ENCODE results near the gene UCN2. TPM values are rescaled to one million over a fixed set of nuclear protein-coding genes. Genes with fewer than 3 reads are reported as not detected.
A peak's percentile ranks its signal among the peaks of the same experiment; 100 is the strongest.

UCN2 gene
- total RNA-seq, 2 donors from 2014 or later = not detected

DNA sequence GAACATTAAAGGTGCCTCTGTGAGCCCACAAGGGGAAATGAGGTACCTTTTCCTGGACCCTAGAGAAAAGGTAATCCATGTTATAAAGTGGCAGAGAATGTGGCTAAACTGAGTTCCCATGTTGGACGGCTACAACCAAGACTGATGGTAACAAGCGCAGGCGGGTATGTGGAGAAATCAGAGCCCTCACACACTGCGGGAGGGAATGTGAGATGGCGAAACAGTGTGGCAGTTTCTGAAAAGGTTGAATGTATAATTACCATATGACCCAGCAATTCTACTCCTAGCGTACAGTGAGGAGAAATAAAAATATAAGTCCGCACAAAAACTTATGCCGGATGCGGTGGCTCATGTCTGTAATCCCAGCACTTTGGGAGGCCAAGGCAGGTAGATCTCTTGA is 35.5 kb downstream of the UCN2 start:
- Mint-ChIP-seq H3K4me1 (ENCODE audit: low read depth in 2 of 2) (no peaks in the 10 kb centered on the region), H3K27me3 (no peaks in the 10 kb centered on the region), H3K27ac (no peak overlapping the region), H3K4me3 (no peak overlapping the region), H3K36me3 (no peaks in the 10 kb centered on the region), H3K9me3 (no peaks in the 10 kb centered on the region)
- ATAC-seq (no peak), DNase-seq (ENCODE audit: low spot score) (no peak)

DNA sequence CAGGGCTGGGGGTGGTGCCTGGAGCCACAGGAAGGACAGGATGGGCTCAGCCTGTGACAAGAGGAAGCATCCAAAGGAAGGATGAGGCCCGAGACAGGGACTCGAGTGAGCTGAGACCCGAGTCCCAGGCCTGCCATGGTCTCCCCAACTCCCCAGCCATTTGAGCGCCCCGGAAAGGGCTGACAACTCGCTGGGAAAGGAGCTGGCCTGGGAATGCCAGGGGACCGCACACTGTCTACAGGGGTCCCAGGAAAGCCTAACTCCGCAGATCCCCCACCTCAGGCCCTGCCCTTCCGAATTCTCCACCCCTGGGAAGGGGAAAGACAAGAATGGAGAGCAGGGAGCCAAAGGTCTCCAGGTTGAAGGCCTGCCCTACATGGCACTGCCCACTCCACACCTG is 38.6 kb downstream of the UCN2 start:
- Mint-ChIP-seq H3K4me1 (ENCODE audit: low read depth in 2 of 2) (no peaks in the 10 kb centered on the region), H3K9me3 (no peaks in the 10 kb centered on the region), H3K36me3 (no peaks in the 10 kb centered on the region), H3K4me3 (no peak overlapping the region), H3K27ac (no peak overlapping the region), H3K27me3 (no peaks in the 10 kb centered on the region)
- ATAC-seq (peak in 1 of 2 donors; percentile 8), DNase-seq (ENCODE audit: low spot score) (peak; percentile 25)

- Mint-ChIP-seq H3K27me3 (no peaks in the 10 kb centered on the region), H3K36me3 (no peaks in the 10 kb centered on the region), H3K27ac (no peak overlapping the region), H3K9me3 (no peaks in the 10 kb centered on the region), H3K4me3 (no peak overlapping the region), H3K4me1 (ENCODE audit: low read depth in 2 of 2) (peaks cover 5 to 14% of the 10 kb centered on the region in 2 donors)
- no peak for DNase-seq (ENCODE audit: low spot score)
- ATAC-seq = no peak
These were observed 41.9 kb downstream of the UCN2 start for GRCh38 chr3:48521635-48522034.

DNA sequence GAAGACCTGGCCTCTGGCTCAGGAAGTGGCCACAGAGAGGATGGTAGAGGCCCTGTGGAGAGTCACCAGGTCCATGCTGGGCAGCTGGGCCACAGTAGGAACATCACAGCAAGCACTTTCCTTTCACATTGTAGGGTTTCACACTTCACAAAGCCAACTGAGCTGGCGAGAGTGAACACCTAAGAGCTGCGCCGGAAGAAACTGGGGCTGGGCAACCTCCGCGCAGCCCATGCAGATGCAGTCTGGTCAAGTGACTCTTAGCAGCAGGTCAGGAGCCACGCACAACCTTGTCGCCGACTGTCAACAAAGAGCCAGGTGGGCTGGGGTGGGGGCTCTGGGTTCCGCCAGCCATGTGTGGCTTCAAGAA is 44.3 kb downstream of the UCN2 start:
- no peak overlapping the region for H3K27ac Mint-ChIP-seq

DNA sequence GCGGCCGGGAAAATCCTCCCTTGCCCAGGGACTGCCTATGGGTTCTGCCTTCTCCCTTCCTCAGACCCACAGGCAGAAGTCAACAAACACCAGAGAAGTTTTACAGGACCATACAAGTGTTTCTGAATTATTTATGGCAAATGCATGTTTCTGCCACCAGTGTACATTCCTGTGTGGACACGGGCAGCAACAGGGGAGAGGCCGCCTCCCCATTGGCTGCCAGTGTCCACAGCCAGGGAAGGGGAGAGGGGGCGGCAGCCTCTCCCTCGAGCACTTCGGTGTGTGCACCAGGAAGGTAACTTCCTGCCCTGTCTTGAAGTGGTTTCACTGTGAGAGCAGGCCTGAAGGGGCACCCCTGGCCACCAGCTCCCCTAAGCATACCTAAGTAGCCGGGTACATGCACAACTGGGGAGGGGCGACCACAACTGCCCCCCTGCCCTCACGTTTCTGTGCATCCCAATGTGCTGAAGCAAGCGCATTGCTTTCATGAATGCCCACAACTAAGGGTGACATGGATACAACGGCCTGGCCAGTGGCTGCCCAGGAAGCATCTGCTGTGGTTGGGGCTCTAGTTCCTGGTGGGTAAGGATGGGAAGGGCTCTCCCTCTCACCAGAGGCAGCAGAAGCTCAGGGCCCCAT is 44.8 kb downstream of the UCN2 start:
- Mint-ChIP-seq H3K4me3 (no peak overlapping the region), H3K9me3 (no peaks in the 10 kb centered on the region), H3K27ac (no peak overlapping the region), H3K27me3 (no peaks in the 10 kb centered on the region), H3K4me1 (ENCODE audit: low read depth in 2 of 2) (peaks cover 5 to 14% of the 10 kb centered on the region in 2 donors), H3K36me3 (no peaks in the 10 kb centered on the region)
- ATAC-seq (peak in 1 of 2 donors; percentile 24), DNase-seq (ENCODE audit: low spot score) (no peak)

More for the DNA sequence above, 44.3 kb downstream of the UCN2 start:
- ATAC-seq (peak; percentile 15 to 60), DNase-seq (ENCODE audit: low spot score) (no peak)
- no peaks in the 10 kb centered on the region for H3K9me3 Mint-ChIP-seq
- H3K4me1 Mint-ChIP-seq (ENCODE audit: low read depth in 2 of 2) = peaks cover 5 to 14% of the 10 kb centered on the region in 2 donors
- H3K27me3 Mint-ChIP-seq = no peaks in the 10 kb centered on the region
- H3K36me3 Mint-ChIP-seq = no peaks in the 10 kb centered on the region
- H3K4me3 Mint-ChIP-seq = no peak overlapping the region

DNA sequence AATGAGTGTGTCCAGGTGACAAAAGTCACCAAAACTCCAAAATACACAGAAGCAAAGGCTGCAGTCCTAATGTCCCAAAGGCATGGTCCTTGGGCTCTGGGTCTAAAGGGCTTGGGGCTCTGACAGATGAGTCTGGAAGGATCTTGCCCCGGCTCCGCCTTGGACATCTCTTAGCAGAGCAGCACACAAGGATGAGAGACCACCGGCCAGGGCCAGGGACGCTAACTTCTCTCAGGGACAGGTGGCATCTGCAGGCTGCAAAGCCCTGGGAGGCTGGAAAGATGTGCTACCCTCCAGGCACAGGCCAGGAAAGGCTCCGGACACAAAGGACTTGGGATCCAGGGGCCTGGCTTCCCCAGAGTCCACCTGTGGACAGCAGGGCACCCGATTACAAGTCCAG is 45.5 kb downstream of the UCN2 start:
- Mint-ChIP-seq H3K9me3 (no peaks in the 10 kb centered on the region), H3K4me3 (no peak overlapping the region), H3K4me1 (ENCODE audit: low read depth in 2 of 2) (peaks cover 5 to 14% of the 10 kb centered on the region in 2 donors), H3K27me3 (no peaks in the 10 kb centered on the region), H3K27ac (no peak overlapping the region), H3K36me3 (no peaks in the 10 kb centered on the region)
- no peak for ATAC-seq
- no peak for DNase-seq (ENCODE audit: low spot score)

- Mint-ChIP-seq H3K27me3 (no peaks in the 10 kb centered on the region), H3K4me3 (no peak overlapping the region), H3K9me3 (no peaks in the 10 kb centered on the region), H3K27ac (no peak overlapping the region), H3K4me1 (ENCODE audit: low read depth in 2 of 2) (peaks cover 5 to 14% of the 10 kb centered on the region in 2 donors), H3K36me3 (no peaks in the 10 kb centered on the region)
- ATAC-seq = peak in 1 of 2 donors; percentile 31
- DNase-seq (ENCODE audit: low spot score) = no peak
These were observed 47.0 kb downstream of the UCN2 start for GRCh38 chr3:48516571-48516970.

DNA sequence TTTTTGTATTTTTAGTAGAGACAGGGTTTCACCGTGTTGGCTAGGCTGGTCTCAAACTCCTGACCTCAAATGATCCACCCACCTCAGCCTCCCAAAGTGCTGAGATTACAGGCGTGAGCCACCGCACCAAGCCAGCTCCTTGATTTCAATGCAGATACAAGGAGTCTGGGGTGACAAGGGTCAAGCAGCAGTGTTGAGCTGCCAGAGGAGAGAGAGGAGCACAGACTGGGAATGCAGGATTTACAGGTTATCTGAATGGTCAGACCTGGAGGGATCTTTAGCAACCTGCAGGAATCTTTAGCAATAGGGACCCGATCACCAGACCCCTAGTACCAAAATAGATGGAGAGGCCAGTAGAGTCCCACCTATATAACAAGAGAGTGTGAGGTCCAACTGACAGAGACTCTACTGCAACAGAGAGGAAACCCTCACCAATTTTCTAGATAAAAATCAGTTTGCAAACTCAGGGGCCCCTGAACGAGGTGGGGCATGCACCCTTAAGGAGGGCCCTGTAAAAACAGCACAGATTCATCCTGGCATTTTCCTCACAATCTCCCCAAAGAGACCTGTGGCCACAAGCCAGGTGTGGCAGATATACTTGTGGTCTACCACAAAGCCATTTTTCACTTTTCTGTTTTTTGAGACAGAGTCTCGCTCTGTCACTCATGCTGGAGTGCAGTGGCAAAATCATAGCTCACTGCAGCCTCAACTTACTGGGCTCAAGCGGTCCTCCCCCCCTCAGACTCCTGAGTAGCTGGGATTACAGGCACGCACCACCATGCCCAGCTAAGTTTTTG is 49.0 kb downstream of the UCN2 start:
- peaks cover 2 to 11% of the 10 kb centered on the region in 2 donors for H3K4me1 Mint-ChIP-seq (ENCODE audit: low read depth in 2 of 2)
- no peaks in the 10 kb centered on the region for H3K36me3 Mint-ChIP-seq
- H3K27ac Mint-ChIP-seq = no peak overlapping the region
- DNase-seq (ENCODE audit: low spot score) (no peak), ATAC-seq (no peak)
- H3K9me3 Mint-ChIP-seq = no peaks in the 10 kb centered on the region
- no peak overlapping the region for H3K4me3 Mint-ChIP-seq
- no peaks in the 10 kb centered on the region for H3K27me3 Mint-ChIP-seq

Other genes starting within 250 kb of the UCN2 start
- gene SPINK8, start 230.1 kb downstream of the UCN2 start, total RNA-seq = not detected
- not detected for gene FBXW12, start 191.6 kb downstream of the UCN2 start, total RNA-seq
- 1 to 10 TPM; 5.9 to 9.6 TPM for gene PLXNB1, start 133.7 kb downstream of the UCN2 start, total RNA-seq
- gene CCDC51, start 123.7 kb downstream of the UCN2 start, total RNA-seq = 10 to 100 TPM; 13.0 to 23.3 TPM
- gene TMA7, start 123.5 kb downstream of the UCN2 start, total RNA-seq = 100 to 1,000 TPM; 202 to 217 TPM
- 10 to 100 TPM; 14.0 to 26.2 TPM for gene ATRIP, start 117.0 kb downstream of the UCN2 start, total RNA-seq
- gene SHISA5, start 59.6 kb downstream of the UCN2 start, total RNA-seq = 100 to 1,000 TPM in 1 of 2 donors, 10 to 100 TPM in 1; 88.4 to 126 TPM
- gene PFKFB4, start 7.0 kb downstream of the UCN2 start, total RNA-seq = 10 to 100 TPM; 11.1 to 27.4 TPM
- 1 to 10 TPM; 1.5 to 1.8 TPM for gene COL7A1, start 31.5 kb upstream of the UCN2 start, total RNA-seq
- gene UQCRC1, start 45.9 kb upstream of the UCN2 start, total RNA-seq = 100 to 1,000 TPM; 171 to 211 TPM
- not detected for gene TMEM89, start 58.0 kb upstream of the UCN2 start, total RNA-seq
- 10 to 100 TPM; 31.3 to 62.4 TPM for gene SLC26A6, start 71.7 kb upstream of the UCN2 start, total RNA-seq
- gene CELSR3, start 99.1 kb upstream of the UCN2 start, total RNA-seq = 10 to 100 TPM in 1 of 2 donors, 1 to 10 TPM in 1; 4.4 to 20.1 TPM
- 10 to 100 TPM; 22.7 to 37.0 TPM for gene NCKIPSD, start 122.1 kb upstream of the UCN2 start, total RNA-seq
- 10 to 100 TPM; 53.5 to 60.2 TPM for gene IP6K2, start 153.4 kb upstream of the UCN2 start, total RNA-seq